Smooth muscle cell (in vitro differentiated cells): ENCODE data around the gene SYCP2L. TPM values are rescaled to one million over a fixed set of nuclear protein-coding genes. Genes with fewer than 3 reads are reported as not detected.
A peak's percentile ranks its signal among the peaks of the same experiment; 100 is the strongest.
"Not testable (repeated sequence)": the region's sequence is repeated elsewhere in the genome, so short reads cannot be mapped to it uniquely, and the experiment has no call there.

Experiments
- DNase-seq: peaks from one replicate; lab custom pipeline; 2025; ENCODE audit not compliant: unreplicated experiment; lab: John Stamatoyannopoulos, UW
- H2AFZ ChIP-seq: fragments of 200-600 bp; sonication (generic); 2 replicates; pipeline ENCODE4 v1.6.0; 2016; ENCODE audit warnings: antibody characterized with exemption, low read depth, mild to moderate bottlenecking
- H3F3A ChIP-seq: fragments of 200-600 bp; sonication (generic); 2 replicates; pipeline ENCODE4 v1.6.0; 2017; ENCODE audit warnings: antibody characterized with exemption, low read depth
- H3K27ac ChIP-seq: fragments of 200-600 bp; sonication (generic); 2 replicates; pipeline ENCODE4 v1.5.1; 2016; ENCODE audit warnings: low read depth, mild to moderate bottlenecking
- H3K27me3 ChIP-seq: fragments of 200-600 bp; sonication (generic); 2 replicates; pipeline ENCODE4 v1.6.1; 2016; ENCODE audit warnings: low read depth, mild to moderate bottlenecking
- H3K36me3 ChIP-seq: fragments of 200-600 bp; sonication (generic); 2 replicates; pipeline ENCODE4 v1.5.1; 2016; ENCODE audit warnings: low read depth
- H3K4me1 ChIP-seq: fragments of 200-600 bp; sonication (generic); 2 replicates; pipeline ENCODE4 v1.5.1; 2016; ENCODE audit warnings: low read depth
- H3K4me2 ChIP-seq: fragments of 200-600 bp; sonication (generic); 2 replicates; pipeline ENCODE4 v1.6.0; 2016; ENCODE audit warnings: mild to moderate bottlenecking
- H3K4me3 ChIP-seq: fragments of 200-600 bp; sonication (generic); 2 replicates; pipeline ENCODE4 v1.5.1; 2016; ENCODE audit warnings: mild to moderate bottlenecking
- H3K79me2 ChIP-seq: fragments of 200-600 bp; sonication (generic); 2 replicates; pipeline ENCODE4 v1.6.0; 2016; ENCODE audit warnings: low read depth, mild to moderate bottlenecking
- H3K9ac ChIP-seq: fragments of 200-600 bp; sonication (generic); 2 replicates; pipeline ENCODE4 v1.6.0; 2016; ENCODE audit warnings: low read depth
- H3K9me3 ChIP-seq: fragments of 200-600 bp; sonication (generic); replicated peaks from 2 replicates; pipeline ENCODE4 v1.5.1; 2016; ENCODE audit warnings: low read depth
- H4K20me1 ChIP-seq: fragments of 200-600 bp; sonication (generic); 2 replicates; pipeline ENCODE4 v1.6.0; 2016; ENCODE audit warnings: low read depth
- CTCF ChIP-seq: fragments of 200-600 bp; sonication (generic); IDR thresholded peaks from 2 replicates; pipeline ENCODE4 v1.5.1; 2017; ENCODE audit warnings: borderline replicate concordance, mild to moderate bottlenecking, antibody characterized with exemption; ENCODE audit not compliant: insufficient read depth, poor library complexity, severe bottlenecking
- WGBS: methylation state at CpG from one replicate; pipeline ENCODE4 v1.1.7; 2016; ENCODE audit warnings: low lambda C conversion rate; 5-methylcytosine and 5-hydroxymethylcytosine counted together
- polyA plus RNA-seq: library from polyadenylated mRNA; unstranded; fragments of >200 nt; fragmentation: Nextera tagmentation; extraction: Ambion mirVana; gene quantifications from 2 replicates; pipeline ENCODE4 v1.2.1, GENCODE V29; 2016
- total RNA-seq: library from RNA; depleted of rRNA; stranded (reverse); fragments of >200 nt; gene quantifications from 2 replicates; pipeline ENCODE4 v1.2.3, GENCODE V29; 2014

SYCP2L gene
- total and polyA plus RNA-seq, 2 experiments from 2014 or later, result 0.74 to 6.4 TPM

GRCh38 chr6:10882657-10883171 lies 4.1 kb upstream of the SYCP2L start:
- Histone ChIP-seq H3K9ac (no peak overlapping the region), H3K36me3 (no peaks in the 10 kb centered on the region), H3K27me3 (peaks cover 88% of the 10 kb centered on the region), H3K27ac (no peak overlapping the region), H3K79me2 (no peaks in the 10 kb centered on the region), H2AFZ (no peak overlapping the region), H3F3A (no peaks in the 10 kb centered on the region), H3K4me2 (peak overlapping the region; percentile 78), H4K20me1 (no peaks in the 10 kb centered on the region), H3K4me3 (peak overlapping the region; percentile 10), H3K4me1 (peaks cover 13% of the 10 kb centered on the region), H3K9me3 (no peaks in the 10 kb centered on the region)
- no peak for DNase-seq
- TF ChIP-seq CTCF, result no peak
- 2% methylated on average over 27 of the region's 28 CpGs for WGBS

GRCh38 chr6:10883312-10884244 lies 3.3 kb upstream of the SYCP2L start:
- DNase-seq, result no peak
- H3K27me3 ChIP-seq, result peaks cover 79% of the 10 kb centered on the region
- no peaks in the 10 kb centered on the region for H3K9me3 ChIP-seq
- no peak overlapping the region for H3K9ac ChIP-seq
- H3K4me3 ChIP-seq, result no peak overlapping the region
- no peaks in the 10 kb centered on the region for H3K36me3 ChIP-seq
- no peak overlapping the region for H2AFZ ChIP-seq
- H3K27ac ChIP-seq, result no peak overlapping the region
- peak overlapping the region; percentile 52 for H3K4me2 ChIP-seq
- no peaks in the 10 kb centered on the region for H4K20me1 ChIP-seq
- no peaks in the 10 kb centered on the region for H3K79me2 ChIP-seq
- no peaks in the 10 kb centered on the region for H3F3A ChIP-seq
- H3K4me1 ChIP-seq, result peaks cover 13% of the 10 kb centered on the region
- no peak for TF ChIP-seq CTCF
- WGBS, result 17% methylated on average over 51 of the region's 51 CpGs

GRCh38 chr6:10884245-10884972 lies 2.4 kb upstream of the SYCP2L start:
- peaks cover 13% of the 10 kb centered on the region for H3K4me1 ChIP-seq
- WGBS, result 25% methylated on average over 22 of the region's 24 CpGs
- no peak for DNase-seq
- no peaks in the 10 kb centered on the region for H3K9me3 ChIP-seq
- no peak overlapping the region for H3K9ac ChIP-seq
- no peak for TF ChIP-seq CTCF
- H3F3A ChIP-seq, result no peaks in the 10 kb centered on the region
- no peaks in the 10 kb centered on the region for H3K36me3 ChIP-seq
- H3K27ac ChIP-seq, result no peak overlapping the region
- no peak overlapping the region for H2AFZ ChIP-seq
- no peaks in the 10 kb centered on the region for H3K79me2 ChIP-seq
- no peaks in the 10 kb centered on the region for H4K20me1 ChIP-seq
- peaks cover 71% of the 10 kb centered on the region for H3K27me3 ChIP-seq
- H3K4me3 ChIP-seq, result no peak overlapping the region
- H3K4me2 ChIP-seq, result no peak overlapping the region

- H3F3A ChIP-seq, H3K36me3 ChIP-seq, DNase-seq, H3K27ac ChIP-seq, H3K79me2 ChIP-seq, H3K9ac ChIP-seq, H4K20me1 ChIP-seq, H3K9me3 ChIP-seq: not testable (repeated sequence)
- Histone ChIP-seq H3K4me1 (peaks cover 13% of the 10 kb centered on the region), H3K4me3 (peak overlapping the region; percentile 62), H3K4me2 (peak overlapping the region; percentile 94), H3K27me3 (peaks cover 52% of the 10 kb centered on the region), H2AFZ (peak overlapping the region; percentile 96)
- 17% methylated on average over 10 of the region's 11 CpGs for WGBS
Observed at GRCh38 chr6:10886365-10886690, 524 bp upstream of the SYCP2L start.
